Subcutaneous adipose tissue (tissue), 4 donors: ENCODE measurements around the gene PSKH1. TPM values are rescaled to one million over a fixed set of nuclear protein-coding genes. Genes with fewer than 3 reads are reported as not detected.

Experiments used
- CTCF ChIP-seq: fragments of 450-650 bp; IDR thresholded peaks from one replicate; pipeline ENCODE4 v1.5.1; 2016; ENCODE audit warnings: low read depth, mild to moderate bottlenecking, control low read depth, antibody characterized with exemption, moderate library complexity
- total RNA-seq, 4 donors: library from RNA; depleted of rRNA; stranded (reverse); fragments of >200 nt; gene quantifications; one replicate each; pipeline ENCODE4 v1.1.0, GENCODE V29; 2016

The PSKH1 gene
- total RNA-seq, 4 donors from 2014 or later, result 7.0 to 28.4 (median 10.9) TPM

GRCh38 chr16:67928561-67929364 is 35.7 kb downstream of the PSKH1 start:
- no peak for TF ChIP-seq CTCF

- no peak for TF ChIP-seq CTCF
Measured at GRCh38 chr16:67930191-67930590, 37.1 kb downstream of the PSKH1 start.

- TF ChIP-seq CTCF, result no peak
Measured at GRCh38 chr16:67930678-67931211, 37.7 kb downstream of the PSKH1 start.

- TF ChIP-seq CTCF, result no peak
Measured at GRCh38 chr16:67931712-67932461, 38.8 kb downstream of the PSKH1 start, which contains the start of gene CTRL. CTRL (minus strand) TSS chr16:67931862; CDS start chr16:67931852, 10 bp downstream.

GRCh38 chr16:67932462-67932840 is 39.4 kb downstream of the PSKH1 start:
- TF ChIP-seq CTCF, result no peak

GRCh38 chr16:67933805-67934204 is 40.8 kb downstream of the PSKH1 start:
- no peak for TF ChIP-seq CTCF
